ENCODE measurements around the gene EP300.
A peak's percentile ranks its signal among the peaks of the same experiment; 100 is the strongest.
"Not testable (repeated sequence)": the region's sequence is repeated elsewhere in the genome, so short reads cannot be mapped to it uniquely, and the experiment has no call there.

Gene EP300

GRCh38 chr22:41152902-41153301, 60.5 kb downstream of the EP300 start:
- DNase-seq (ENCODE audit: low read depth), result peak; percentile 10

- no peak for DNase-seq (ENCODE audit: low read depth)
Measured at GRCh38 chr22:41157083-41157482, 64.7 kb downstream of the EP300 start.

GRCh38 chr22:41169157-41169556, 76.8 kb downstream of the EP300 start:
- DNase-seq (ENCODE audit: low read depth), result no peak

GRCh38 chr22:41171996-41172395, 79.6 kb downstream of the EP300 start:
- DNase-seq (ENCODE audit: low read depth), result no peak

GRCh38 chr22:41175546-41175945, 83.2 kb downstream of the EP300 start:
- DNase-seq (ENCODE audit: low read depth), result no peak

- DNase-seq (ENCODE audit: low read depth), result no peak
Measured at GRCh38 chr22:41177040-41177621, 84.7 kb downstream of the EP300 start.

GRCh38 chr22:41177622-41178424, 85.4 kb downstream of the EP300 start:
- no peak for DNase-seq (ENCODE audit: low read depth)

- DNase-seq (ENCODE audit: low read depth), result no peak
Measured at GRCh38 chr22:41178425-41178975, 86.1 kb downstream of the EP300 start.

GRCh38 chr22:41180362-41180761, 88.0 kb downstream of the EP300 start:
- not testable (repeated sequence) for DNase-seq (ENCODE audit: low read depth)

- DNase-seq (ENCODE audit: low read depth), result no peak
Measured at GRCh38 chr22:41180926-41181325, 88.5 kb downstream of the EP300 start.

GRCh38 chr22:41181349-41182241, 89.2 kb downstream of the EP300 start:
- DNase-seq (ENCODE audit: low read depth), result peak; percentile 12

- DNase-seq (ENCODE audit: low read depth), result no peak
Measured at GRCh38 chr22:41184679-41185078, 92.3 kb downstream of the EP300 start.

- no peak for DNase-seq (ENCODE audit: low read depth)
Measured at GRCh38 chr22:41191467-41191866, 99.1 kb downstream of the EP300 start.

- no peak for DNase-seq (ENCODE audit: low read depth)
Measured at GRCh38 chr22:41193829-41194228, 101.4 kb downstream of the EP300 start.

- peak; percentile 39 for DNase-seq (ENCODE audit: low read depth)
Measured at GRCh38 chr22:41197038-41197972, 104.9 kb downstream of the EP300 start.

- DNase-seq (ENCODE audit: low read depth), result no peak
Measured at GRCh38 chr22:41198027-41198580, 105.7 kb downstream of the EP300 start.

GRCh38 chr22:41201141-41201540, 108.7 kb downstream of the EP300 start:
- DNase-seq (ENCODE audit: low read depth), result no peak

- no peak for DNase-seq (ENCODE audit: low read depth)
Measured at GRCh38 chr22:41203118-41203517, 110.7 kb downstream of the EP300 start.

- no peak for DNase-seq (ENCODE audit: low read depth)
Measured at GRCh38 chr22:41204066-41204465, 111.7 kb downstream of the EP300 start.

- peak; percentile 96 for DNase-seq (ENCODE audit: low read depth)
Measured at GRCh38 chr22:41204992-41205900, 112.9 kb downstream of the EP300 start, which contains the start of gene L3MBTL2. Gene L3MBTL2, plus strand, starts transcription at chr22:41205312. Its CDS starts 51 bp downstream, at chr22:41205363.
